Liver (tissue), 3 donors: Measurements from ENCODE around the gene TMEM132E.

Experiments
- NR2F2 ChIP-seq: IDR thresholded peaks from 2 replicates; pipeline ENCODE4 v1.6.1; 2016; ENCODE audit warnings: antibody characterized with exemption
- YY1 ChIP-seq: IDR thresholded peaks from 2 replicates; pipeline ENCODE4 v1.6.1; 2016; ENCODE audit warnings: antibody characterized with exemption, mild to moderate bottlenecking
- TF ChIP-seq, protein P1 (sequence below): fragments of 150-350 bp; IDR thresholded peaks from 2 replicates; pipeline ENCODE4 v1.5.1; 2017; ENCODE audit warnings: improper control_type of control experiment, low read depth, low read length; ENCODE audit not compliant: missing input control
- TF ChIP-seq, protein P2 (sequence below): IDR thresholded peaks from 2 replicates; pipeline ENCODE4 v1.6.1; 2016; ENCODE audit warnings: antibody characterized with exemption
- donor health status: healthy.
- donor health status: healthy.

DNA sequence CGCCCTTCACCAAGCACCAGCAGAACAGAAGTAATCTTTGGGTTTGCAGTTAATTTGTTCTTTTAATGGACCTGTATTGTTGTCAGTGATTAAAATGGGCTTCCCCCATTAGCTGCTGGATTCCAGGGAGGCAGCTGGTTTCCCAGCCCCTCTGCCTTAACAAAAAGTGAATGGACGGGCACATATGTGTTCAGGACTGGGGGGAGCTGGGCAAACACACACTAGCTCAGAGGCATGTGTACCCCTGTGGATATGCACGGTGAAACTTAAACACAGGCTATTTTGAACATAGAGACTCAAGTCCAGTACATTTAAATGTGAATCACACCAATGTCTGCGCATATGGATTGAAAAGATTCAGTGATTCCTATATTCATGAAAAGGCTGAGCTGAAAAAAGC is 25.5 kb upstream of the TMEM132E start:
- TF ChIP-seq, protein P1, sequence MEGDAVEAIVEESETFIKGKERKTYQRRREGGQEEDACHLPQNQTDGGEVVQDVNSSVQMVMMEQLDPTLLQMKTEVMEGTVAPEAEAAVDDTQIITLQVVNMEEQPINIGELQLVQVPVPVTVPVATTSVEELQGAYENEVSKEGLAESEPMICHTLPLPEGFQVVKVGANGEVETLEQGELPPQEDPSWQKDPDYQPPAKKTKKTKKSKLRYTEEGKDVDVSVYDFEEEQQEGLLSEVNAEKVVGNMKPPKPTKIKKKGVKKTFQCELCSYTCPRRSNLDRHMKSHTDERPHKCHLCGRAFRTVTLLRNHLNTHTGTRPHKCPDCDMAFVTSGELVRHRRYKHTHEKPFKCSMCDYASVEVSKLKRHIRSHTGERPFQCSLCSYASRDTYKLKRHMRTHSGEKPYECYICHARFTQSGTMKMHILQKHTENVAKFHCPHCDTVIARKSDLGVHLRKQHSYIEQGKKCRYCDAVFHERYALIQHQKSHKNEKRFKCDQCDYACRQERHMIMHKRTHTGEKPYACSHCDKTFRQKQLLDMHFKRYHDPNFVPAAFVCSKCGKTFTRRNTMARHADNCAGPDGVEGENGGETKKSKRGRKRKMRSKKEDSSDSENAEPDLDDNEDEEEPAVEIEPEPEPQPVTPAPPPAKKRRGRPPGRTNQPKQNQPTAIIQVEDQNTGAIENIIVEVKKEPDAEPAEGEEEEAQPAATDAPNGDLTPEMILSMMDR = no peak
- TF ChIP-seq, protein P2, sequence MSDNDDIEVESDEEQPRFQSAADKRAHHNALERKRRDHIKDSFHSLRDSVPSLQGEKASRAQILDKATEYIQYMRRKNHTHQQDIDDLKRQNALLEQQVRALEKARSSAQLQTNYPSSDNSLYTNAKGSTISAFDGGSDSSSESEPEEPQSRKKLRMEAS = no peak
- TF ChIP-seq NR2F2 (no peak), YY1 (no peak)
